Measurements from ENCODE around the gene RBM19.

DNA sequence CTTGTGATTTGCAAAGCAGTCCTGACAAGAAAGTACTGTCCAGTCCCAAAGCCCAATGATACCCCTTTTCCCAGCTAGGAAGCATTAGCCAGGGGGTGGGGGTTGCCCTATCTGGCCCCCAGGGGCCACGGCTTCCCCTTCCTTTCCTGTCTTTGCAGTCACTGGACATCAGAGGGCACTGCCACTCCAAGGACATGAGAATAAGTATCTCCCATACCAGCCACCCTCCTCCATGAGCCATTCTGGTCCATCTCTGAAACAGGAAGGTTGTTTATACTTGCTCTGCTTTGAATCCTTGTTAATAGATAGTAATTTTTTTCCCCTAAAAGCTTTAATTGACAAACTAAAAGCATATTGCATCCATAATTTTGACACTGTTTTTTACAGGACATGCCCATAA, 29.7 kb downstream of the RBM19 start:
- TF ChIP-seq CTCF (IDR thresholded peaks at IDR 0.05) (no peak), POLR2A (IDR thresholded peaks at IDR 0.05) (no peak)

Data from lower leg skin (tissue), 3 donors.